K562 (cell line): ENCODE data around the gene SS18L1. TPM values are rescaled to one million over a fixed set of nuclear protein-coding genes. Genes with fewer than 3 reads are reported as not detected.

Source experiments
- ATAC-seq: fragments of 200-7000 bp; cut with Tn5 transposase; 3 replicates; pipeline ENCODE4 v1.9.1; 2020; ENCODE audit warnings: moderate library complexity
- BruUV-seq: library from RNA; stranded (reverse); fragments of 400-500 nt; replicated peaks from 2 replicates; lab custom pipeline; 2021; lab: Mats Ljungman, UMichigan
- CTCF ChIA-PET: fragments of 300-600 bp; formaldehyde crosslinking; extraction: SDS; loops from one replicate; lab custom pipeline; 2021; ENCODE audit warnings: low intra/inter-chr PET ratio; lab: Yijun Ruan, JAX
- POLR2A ChIA-PET: fragments of 300-600, 350-650 bp; sonication (Branson Sonifier 250); formaldehyde crosslinking; extraction: SDS; loops from one replicate; lab custom pipeline; 2021; ENCODE audit warnings: antibody characterized with exemption, inconsistent platforms; lab: Yijun Ruan, JAX
- DNase-seq, 4 experiments: peaks; one replicate each; pipeline versions ENCODE4 v3.0.0 to v3.0.0-alpha.2; 2011 to 2018; ENCODE audit warnings: low spot score in 3 of 4, mixed read lengths in 3 of 4; ENCODE audit errors: extremely low read depth in 1 of 4
- FAIRE-seq: peaks from 2 replicates; lab custom pipeline; 2011; peaks lifted over from hg19 to GRCh38; lab: Jason Lieb, UNC
- H2AFZ ChIP-seq: 2 replicates; pipeline ENCODE4 v1.6.0; 2011; ENCODE audit warnings: low read depth, low read length, control low read depth, inconsistent platforms
- H3K27ac ChIP-seq: fragments of 200-600 bp; 3 replicates; pipeline ENCODE4 v1.8.0; 2011; ENCODE audit warnings: low read depth, mild to moderate bottlenecking, control low read depth, inconsistent platforms, low read length, moderate library complexity, mixed read lengths; ENCODE audit errors: extremely low read depth
- H3K27me3 ChIP-seq, 2 experiments: fragments of 300-600 bp in 1 of 2; 2 replicates in 1 of 2; 3 replicates in 1 of 2; pipeline versions ENCODE4 v1.6.0 to v1.8.0; 2011; ENCODE audit warnings: inconsistent platforms in 2 of 2, low read length in 2 of 2, mild to moderate bottlenecking in 1 of 2, mixed read lengths in 1 of 2, moderate library complexity in 1 of 2; ENCODE audit not compliant: control insufficient read depth in 2 of 2, insufficient read depth in 2 of 2
- H3K36me3 ChIP-seq: fragments of 300-600 bp; 3 replicates; pipeline ENCODE4 v1.8.0; 2011; ENCODE audit warnings: mild to moderate bottlenecking, low read length, inconsistent platforms; ENCODE audit not compliant: control insufficient read depth, insufficient read depth
- H3K4me1 ChIP-seq, 2 experiments: fragments of 200-600 bp in 1 of 2; replicated peaks in 1 of 2; 2 replicates in 1 of 2; 3 replicates in 1 of 2; pipeline versions ENCODE4 v1.5.1 to v1.8.0; 2011; ENCODE audit warnings: inconsistent platforms in 2 of 2, low read length in 2 of 2, mild to moderate bottlenecking in 1 of 2, mixed read lengths in 1 of 2, moderate library complexity in 1 of 2; ENCODE audit not compliant: control insufficient read depth in 2 of 2, insufficient read depth in 2 of 2
- H3K4me2 ChIP-seq: 2 replicates; pipeline ENCODE4 v1.6.1; 2011; ENCODE audit warnings: low read length, control low read depth, inconsistent platforms, mixed read lengths; ENCODE audit not compliant: insufficient read depth
- H3K4me3 ChIP-seq: fragments of 200-600 bp; sonication (generic), shearing (Covaris generic); 2 replicates; pipeline ENCODE4 v1.5.1; 2016; ENCODE audit warnings: control low read depth, inconsistent platforms
- H3K79me2 ChIP-seq: fragments of 200-600 bp; 3 replicates; pipeline ENCODE4 v1.8.0; 2011; ENCODE audit warnings: low read length, inconsistent platforms; ENCODE audit not compliant: control insufficient read depth, insufficient read depth
- H3K9ac ChIP-seq, 2 experiments: 2 replicates each; pipeline versions ENCODE4 v1.6.0 to v1.6.1; 2011; ENCODE audit warnings: low read depth in 2 of 2, low read length in 2 of 2, control low read depth in 1 of 2, inconsistent platforms in 1 of 2, mild to moderate bottlenecking in 1 of 2, mixed read lengths in 1 of 2; ENCODE audit not compliant: insufficient read depth in 1 of 2
- H3K9me1 ChIP-seq: one replicate; pipeline ENCODE4 v1.6.0; 2011; ENCODE audit warnings: inconsistent platforms, mild to moderate bottlenecking, low read length, moderate library complexity; ENCODE audit not compliant: control insufficient read depth, insufficient read depth
- H3K9me3 ChIP-seq: replicated peaks from 2 replicates; pipeline ENCODE4 v1.5.1; 2011; ENCODE audit warnings: low read depth, low read length, inconsistent platforms; ENCODE audit not compliant: control insufficient read depth, insufficient read depth
- H4K20me1 ChIP-seq: replicated peaks from 2 replicates; pipeline ENCODE4 v1.6.1; 2011; ENCODE audit warnings: low read length, inconsistent platforms, mixed read lengths; ENCODE audit not compliant: control insufficient read depth, insufficient read depth
- CCNT2 ChIP-seq: IDR thresholded peaks from 2 replicates; pipeline ENCODE4 v1.6.1; 2011; ENCODE audit warnings: borderline replicate concordance, low read depth, mild to moderate bottlenecking, moderate library complexity, mixed read lengths, low read length; ENCODE audit not compliant: insufficient read length; ENCODE audit errors: extremely low read depth
- CREBBP ChIP-seq: IDR thresholded peaks from one replicate; pipeline ENCODE4 v1.6.1; 2012; ENCODE audit warnings: low read depth, mild to moderate bottlenecking, control low read depth, inconsistent platforms, low read length
- KLF13 ChIP-seq: fragments of 450-650 bp; IDR thresholded peaks from 2 replicates; pipeline ENCODE4 v1.6.1; 2016; ENCODE audit warnings: missing genetic modification characterization, low read depth, mild to moderate bottlenecking, missing compliant biosample characterization, moderate library complexity, borderline replicate concordance
- MCM5 ChIP-seq: fragments of 450-650 bp; IDR thresholded peaks from 2 replicates; pipeline ENCODE4 v1.6.1; 2016; ENCODE audit warnings: low read depth
- MTA1 ChIP-seq: fragments of 450-650 bp; IDR thresholded peaks from 2 replicates; pipeline ENCODE4 v1.6.1; 2017; ENCODE audit warnings: borderline replicate concordance
- NFYB ChIP-seq: IDR thresholded peaks from 2 replicates; pipeline ENCODE4 v1.6.1; 2011; ENCODE audit warnings: mild to moderate bottlenecking, moderate library complexity; ENCODE audit not compliant: insufficient read length; ENCODE audit errors: extremely low read depth
- RUNX1 ChIP-seq: sonication (generic); IDR thresholded peaks from 2 replicates; pipeline ENCODE4 v1.6.1; 2016; ENCODE audit warnings: antibody characterized with exemption, low read depth
- SMARCC2 ChIP-seq: fragments of 450-650 bp; IDR thresholded peaks from 2 replicates; pipeline ENCODE4 v1.6.1; 2017; ENCODE audit warnings: antibody characterized with exemption, moderate library complexity, mild to moderate bottlenecking, low read depth
- TFAP4 ChIP-seq: sonication (generic); formaldehyde crosslinking; IDR thresholded peaks from 2 replicates; pipeline ENCODE4 v1.8.0; 2022; ENCODE audit warnings: missing genetic modification reagents, mild to moderate bottlenecking, moderate library complexity, borderline replicate concordance
- VEZF1 ChIP-seq: fragments of 200-800 bp; sonication (Bioruptor generic); IDR thresholded peaks from 2 replicates; pipeline ENCODE4 v1.6.1; 2017; ENCODE audit warnings: missing genetic modification characterization, missing compliant biosample characterization
- ZNF764 ChIP-seq: fragments of 250-450 bp; sonication (Bioruptor Pico); IDR thresholded peaks from 2 replicates; pipeline ENCODE4 v1.4.0; 2020; ENCODE audit warnings: low read depth, mild to moderate bottlenecking, moderate library complexity
- WGBS: fragments of 100-300 bp; shearing (Covaris generic); methylation state at CpG from one replicate; pipeline ENCODE4 v1.1.6; 2016; ENCODE audit warnings: low coverage, mixed read lengths; ENCODE audit not compliant: insufficient coverage; ENCODE audit errors: missing lambda C conversion rate; 5-methylcytosine and 5-hydroxymethylcytosine counted together
- in situ Hi-C: fragments of 300-500 bp; cut with MboI; formaldehyde crosslinking; loops from 4 replicates; pipeline ENCODE4 v1.15.0; 2018; ENCODE audit warnings: inconsistent platforms, mixed read lengths
- intact Hi-C: fragments of 100-400 bp; cut with micrococcal nuclease; formaldehyde crosslinking; loops from 2 replicates; pipeline ENCODE4 v1.14.2; 2022
- polyA plus RNA-seq, 8 experiments: library from polyadenylated mRNA; depleted of rRNA in 4 of 8; stranded (reverse) in 5 of 8; unstranded in 3 of 8; fragments of >200 nt; fragmentation: Nextera tagmentation in 2 of 8; fragmentation: Illumina TruSeq in 1 of 8; extraction: Ambion mirVana in 2 of 8; extraction: Trizol in 1 of 8; gene quantifications; 2 replicates each; pipeline versions ENCODE4 v1.2.1 to v1.2.3, GENCODE V29; 2011 to 2014; ENCODE audit warnings: inconsistent platforms in 1 of 8, missing spikeins in 1 of 8
- total RNA-seq, 7 experiments: library from RNA; depleted of rRNA in 6 of 7; stranded (reverse); fragments of >200 nt in 6 of 7; fragmentation: Illumina TruSeq in 2 of 7; extraction: Trizol in 2 of 7; gene quantifications; 2 replicates each; pipeline versions ENCODE4 v1.2.1 to v1.2.3, GENCODE V29; 2011 to 2021; ENCODE audit warnings: low replicate concordance in 1 of 7

The SS18L1 gene
- total and polyA plus RNA-seq, 9 of the 15 experiments (the other 6 are each of a cell fraction or from before 2014, with no cell fraction given), result 2.7 to 28.3 (median 15.1) TPM

GRCh38 chr20:62167474-62167873 is 23.9 kb downstream of the SS18L1 start:
- peaks cover 61% of the 10 kb centered on the region; the same call in 2 of the 3 replicates for H3K36me3 ChIP-seq
- peaks cover 0 to 13% of the 10 kb centered on the region in 2 experiments; a peak in 1 of 5 replicates for H3K4me1 ChIP-seq
- ATAC-seq, result no peak
- intact Hi-C loops (no loop called here), in situ Hi-C loops (no loop called here)
- H4K20me1 ChIP-seq, result 0 out of 2 replicates have a peak, but pooled peaks cover 4% of the 10 kb centered on the region
- no peak overlapping the region; a peak in 1 of 4 replicates for H3K9ac ChIP-seq
- TF ChIP-seq TFAP4 (CRISPR knock-in tag) (no peak), ZNF764 (CRISPR knock-in tag) (no peak)
- DNase-seq, result no peak
- H3K9me1 ChIP-seq, result peaks cover 3% of the 10 kb centered on the region
- H3K4me2 ChIP-seq, result no peak overlapping the region
- CTCF ChIA-PET, result interaction anchor here (0.6 kb wide), 1 partner anchor 152 kb away, joined by 3 read pairs; no protein-coding TSS in a partner anchor
- H3K79me2 ChIP-seq, result no peaks in the 10 kb centered on the region
- no TSS peak for BruUV-seq
- no peaks in the 10 kb centered on the region for H3K9me3 ChIP-seq
- 84% methylated on average over 5 of the region's 6 CpGs for WGBS
- POLR2A ChIA-PET, result no interaction called here
- no peaks in the 10 kb centered on the region for H3K27me3 ChIP-seq
- FAIRE-seq, result no peak
- H3K27ac ChIP-seq, result no peak overlapping the region
- H3K4me3 ChIP-seq, result no peak overlapping the region
- H2AFZ ChIP-seq, result no peak overlapping the region

- Histone ChIP-seq H3K4me2 (no peak overlapping the region), H3K79me2 (no peaks in the 10 kb centered on the region), H3K27ac (no peak overlapping the region), H3K9ac (no peak overlapping the region), H3K9me3 (no peaks in the 10 kb centered on the region), H2AFZ (no peak overlapping the region), H4K20me1 (0 out of 2 replicates have a peak, but pooled peaks cover 4% of the 10 kb centered on the region), H3K36me3 (peaks cover 59% of the 10 kb centered on the region; the same call in 2 of the 3 replicates), H3K4me3 (no peak overlapping the region), H3K9me1 (peaks cover 3% of the 10 kb centered on the region), H3K4me1 (peaks cover 0 to 10% of the 10 kb centered on the region in 2 experiments; a peak in 1 of 5 replicates), H3K27me3 (no peaks in the 10 kb centered on the region)
- FAIRE-seq (no peak), DNase-seq (no peak), ATAC-seq (no peak)
- in situ Hi-C loops (no loop called here), intact Hi-C loops (no loop called here)
- WGBS, result 85% methylated on average over 4 of the region's 4 CpGs
- BruUV-seq, result TSS peak; percentile 32
- ChIA-PET POLR2A (no interaction called here), CTCF (no interaction called here)
- TF ChIP-seq CREBBP (no peak), KLF13 (tag) (no peak), RUNX1 (no peak), MCM5 (no peak), VEZF1 (CRISPR knock-in tag) (no peak), NFYB (no peak), SMARCC2 (no peak), CCNT2 (no peak), MTA1 (no peak)
Observed at GRCh38 chr20:62168061-62168460, 24.5 kb downstream of the SS18L1 start.
